ENCODE data around the gene DUSP3.

- TF ChIP-seq CTCF (conservative IDR thresholded peaks at IDR 0.05; ENCODE audit: low read depth, low read length) (no peak), EZH2phosphoT487 (IDR thresholded peaks at IDR 0.05; ENCODE audit: borderline replicate concordance, low read length) (no peak), EZH2 (IDR thresholded peaks at IDR 0.05; ENCODE audit: low read length, unreplicated experiment) (no peak)
Measured at GRCh38 chr17:43722870-43723665, 55.7 kb downstream of the DUSP3 start.

All from PC-3 (cell line).